Neural cell (in vitro differentiated cells): ENCODE measurements around the gene PAX6. TPM values are rescaled to one million over a fixed set of nuclear protein-coding genes. Genes with fewer than 3 reads are reported as not detected.

Experiments
- H2AFZ ChIP-seq: fragments of 200-600, 300-800 bp; sonication (generic), shearing (Covaris generic); 2 replicates; pipeline ENCODE4 v1.6.0; 2014; ENCODE audit warnings: low read depth, mild to moderate bottlenecking, antibody characterized with exemption, low read length, moderate library complexity
- H3F3A ChIP-seq: fragments of 200-600 bp; shearing (Covaris generic); 2 replicates; pipeline ENCODE4 v1.6.1; 2016; ENCODE audit warnings: mild to moderate bottlenecking, moderate library complexity, mixed read lengths, antibody characterized with exemption, low read length; ENCODE audit not compliant: insufficient read depth, poor library complexity, severe bottlenecking
- H3K27ac ChIP-seq: fragments of 200-600, 300-800 bp; sonication (generic), shearing (Covaris generic); 2 replicates; pipeline ENCODE4 v1.5.1; 2014; ENCODE audit warnings: mild to moderate bottlenecking, low read length, moderate library complexity
- H3K27me3 ChIP-seq: fragments of 300-800, 200-600 bp; sonication (generic), shearing (Covaris generic); 2 replicates; pipeline ENCODE4 v1.6.0; 2014; ENCODE audit warnings: mild to moderate bottlenecking, low read depth, low read length, moderate library complexity; ENCODE audit not compliant: insufficient read depth
- H3K36me3 ChIP-seq: fragments of 300-800, 200-600 bp; sonication (generic), shearing (Covaris generic); 2 replicates; pipeline ENCODE4 v1.5.1; 2014; ENCODE audit warnings: mild to moderate bottlenecking, antibody characterized with exemption, low read length, moderate library complexity; ENCODE audit not compliant: insufficient read depth
- H3K4me2 ChIP-seq: fragments of 300-800, 200-600 bp; sonication (generic), shearing (Covaris generic); 2 replicates; pipeline ENCODE4 v1.6.0; 2014; ENCODE audit warnings: mild to moderate bottlenecking, low read length
- H3K4me3 ChIP-seq: fragments of 300-800, 200-600 bp; sonication (generic), shearing (Covaris generic); 2 replicates; pipeline ENCODE4 v1.5.1; 2014; ENCODE audit warnings: mild to moderate bottlenecking, low read length, moderate library complexity
- H3K79me2 ChIP-seq: fragments of 200-600 bp; shearing (Covaris generic); replicated peaks from 2 replicates; pipeline ENCODE4 v1.6.0; 2014; ENCODE audit warnings: mild to moderate bottlenecking, low read length, moderate library complexity; ENCODE audit not compliant: insufficient read depth
- H3K9ac ChIP-seq: fragments of 300-800, 200-600 bp; sonication (generic), shearing (Covaris generic); 2 replicates; pipeline ENCODE4 v1.6.1; 2016; ENCODE audit warnings: mild to moderate bottlenecking, low read length, mixed read lengths
- H3K9me2 ChIP-seq: fragments of 200-600 bp; shearing (Covaris generic); 2 replicates; pipeline ENCODE4 v1.6.1; 2016; ENCODE audit warnings: mild to moderate bottlenecking, low read length, mixed read lengths; ENCODE audit not compliant: insufficient read depth
- H3K9me3 ChIP-seq: fragments of 200-600, 300-800 bp; sonication (generic), shearing (Covaris generic); 2 replicates; pipeline ENCODE4 v1.6.1; 2016; ENCODE audit warnings: mild to moderate bottlenecking, mixed run types, low read length, moderate library complexity, mixed read lengths
- H4K20me1 ChIP-seq: fragments of 200-600 bp; shearing (Covaris generic); 2 replicates; pipeline ENCODE4 v1.6.1; 2016; ENCODE audit warnings: mild to moderate bottlenecking, mixed run types; ENCODE audit not compliant: insufficient read depth
- EP300 ChIP-seq: fragments of 450-650 bp; conservative IDR thresholded peaks from 2 replicates; pipeline ENCODE4 v1.6.1; 2014; ENCODE audit warnings: antibody characterized with exemption, mild to moderate bottlenecking, moderate library complexity; ENCODE audit not compliant: poor library complexity, severe bottlenecking
- EZH2 ChIP-seq: fragments of 200-600, 300-800 bp; shearing (Covaris generic), sonication (generic); IDR thresholded peaks from 2 replicates; pipeline ENCODE4 v1.6.1; 2014; ENCODE audit warnings: antibody characterized with exemption, low read length, borderline replicate concordance, mild to moderate bottlenecking; ENCODE audit not compliant: insufficient read depth, poor library complexity, severe bottlenecking
- MXI1 ChIP-seq: fragments of 450-650 bp; conservative IDR thresholded peaks from 2 replicates; pipeline ENCODE4 v1.6.1; 2014; ENCODE audit warnings: antibody characterized with exemption, mild to moderate bottlenecking; ENCODE audit not compliant: poor library complexity, severe bottlenecking
- POLR2AphosphoS5 ChIP-seq: IDR thresholded peaks from 2 replicates; pipeline ENCODE4 v1.6.1; 2012
- RAD21 ChIP-seq: fragments of 450-650 bp; conservative IDR thresholded peaks from 2 replicates; pipeline ENCODE4 v1.6.1; 2014; ENCODE audit warnings: antibody characterized with exemption, mild to moderate bottlenecking, moderate library complexity
- SMC3 ChIP-seq: fragments of 450-650 bp; conservative IDR thresholded peaks from 2 replicates; pipeline ENCODE4 v1.6.1; 2014; ENCODE audit warnings: antibody characterized with exemption, mild to moderate bottlenecking, moderate library complexity; ENCODE audit not compliant: poor library complexity
- TAF1 ChIP-seq: IDR thresholded peaks from 2 replicates; pipeline ENCODE4 v1.6.1; 2012; ENCODE audit warnings: low read depth
- polyA plus RNA-seq: library from polyadenylated mRNA; depleted of rRNA; stranded (reverse); fragments of >200 nt; gene quantifications from 2 replicates; pipeline ENCODE4 v1.2.3, GENCODE V29; 2014
- TF ChIP-seq, protein P1 (sequence below): fragments of 450-650 bp; IDR thresholded peaks from 2 replicates; pipeline ENCODE4 v1.5.1; 2014; ENCODE audit warnings: antibody characterized with exemption, mild to moderate bottlenecking, moderate library complexity; ENCODE audit not compliant: poor library complexity, severe bottlenecking
- TF ChIP-seq, protein P2 (sequence below): IDR thresholded peaks from 2 replicates; pipeline ENCODE4 v1.6.1; 2012; ENCODE audit warnings: borderline replicate concordance

The PAX6 gene
- polyA plus RNA-seq, 1 donor from 2014 or later, result 74.7 TPM

DNA sequence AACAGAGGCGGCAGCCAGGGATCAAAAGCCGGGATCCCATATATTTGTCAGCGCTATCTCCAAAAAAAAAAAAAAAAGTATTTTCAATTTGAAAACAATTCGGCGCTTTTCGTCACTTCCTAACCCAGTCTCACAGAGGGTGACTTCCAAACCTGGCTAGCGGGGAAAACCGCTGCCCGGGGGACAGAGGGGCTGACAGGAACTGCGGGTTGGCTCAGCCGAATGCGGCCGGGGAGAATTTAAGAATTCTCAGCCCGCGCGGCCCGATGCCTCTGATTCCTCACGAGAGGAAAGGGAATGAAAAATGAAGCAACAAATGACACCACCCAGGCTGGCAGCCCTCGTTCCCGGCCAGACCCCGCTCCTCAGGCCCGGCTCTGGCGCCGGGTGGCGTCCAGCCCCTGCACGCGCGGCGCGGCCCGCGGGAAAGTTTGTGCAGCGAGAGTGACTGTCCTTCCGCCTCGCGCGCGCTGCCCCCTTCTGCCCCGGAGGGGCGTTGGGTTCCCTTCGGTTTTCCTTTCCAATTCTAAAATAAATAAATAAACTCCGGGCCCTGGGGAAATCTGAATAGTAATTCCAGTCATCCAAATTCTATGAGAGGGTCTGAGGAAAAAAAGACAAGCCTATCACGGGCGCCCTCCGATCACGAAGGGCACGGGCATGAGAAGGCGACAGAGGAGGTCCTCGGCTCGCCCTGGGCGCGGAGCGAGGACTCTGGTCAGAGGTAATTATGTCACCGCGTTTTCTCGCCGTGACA lies 4.8 kb upstream of the PAX6 start:
- H3K9ac ChIP-seq, result no peak overlapping the region
- peaks cover 5% of the 10 kb centered on the region for H3K9me3 ChIP-seq
- H3K4me2 ChIP-seq, result no peak overlapping the region
- H3K36me3 ChIP-seq, result no peaks in the 10 kb centered on the region
- H3F3A ChIP-seq, result no peaks in the 10 kb centered on the region
- peaks cover 95% of the 10 kb centered on the region for H3K27me3 ChIP-seq
- H3K27ac ChIP-seq, result no peak overlapping the region
- H3K9me2 ChIP-seq, result no peaks in the 10 kb centered on the region
- no peaks in the 10 kb centered on the region for H3K79me2 ChIP-seq
- H2AFZ ChIP-seq, result no peak overlapping the region
- no peak overlapping the region for H3K4me3 ChIP-seq
- peak; percentile 47 for TF ChIP-seq EZH2
- peak; percentile 11 for TF ChIP-seq POLR2AphosphoS5
- TF ChIP-seq TAF1, result no peak
- H4K20me1 ChIP-seq, result no peaks in the 10 kb centered on the region

DNA sequence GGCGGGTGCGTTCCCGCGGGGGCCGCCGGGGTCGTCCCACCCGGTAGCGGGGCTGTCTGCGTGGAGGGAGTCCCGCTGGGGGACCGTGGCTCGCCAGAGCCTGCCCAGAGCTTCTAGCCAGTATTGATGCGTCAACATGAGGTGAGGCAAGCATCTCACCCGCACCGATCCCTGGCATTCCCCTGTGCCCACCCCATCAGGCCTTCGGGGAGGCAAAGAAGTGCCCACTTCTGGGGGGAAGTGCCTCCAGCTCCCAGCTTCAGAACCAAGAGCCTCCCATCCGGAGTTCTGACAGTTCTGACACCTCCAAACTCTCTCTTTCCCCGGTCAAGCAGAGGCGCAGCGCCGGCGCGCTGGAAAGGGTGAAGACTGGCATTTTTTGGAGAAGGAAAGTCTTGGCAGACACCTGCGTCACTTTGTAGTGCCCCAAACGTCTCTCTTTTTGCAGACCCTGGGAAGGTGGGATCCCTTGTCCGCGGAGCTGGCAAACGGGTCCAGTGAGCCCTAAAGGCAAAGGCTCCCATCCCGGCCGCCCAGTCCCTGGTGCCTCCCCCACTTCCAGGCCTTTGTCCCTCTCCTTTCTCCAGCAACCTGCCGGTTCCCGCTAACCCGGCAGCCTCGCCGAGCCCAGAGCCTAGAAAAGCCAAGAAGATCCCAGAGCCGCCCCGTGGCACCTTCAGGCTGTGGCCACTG lies 3.2 kb upstream of the PAX6 start:
- Histone ChIP-seq H3K27ac (no peak overlapping the region), H3K9me3 (no peaks in the 10 kb centered on the region), H3K79me2 (peaks cover 6% of the 10 kb centered on the region), H4K20me1 (no peaks in the 10 kb centered on the region), H3K27me3 (peaks cover 79% of the 10 kb centered on the region), H3K9ac (no peak overlapping the region), H2AFZ (no peak overlapping the region), H3K4me3 (no peak overlapping the region), H3F3A (peaks cover 10% of the 10 kb centered on the region), H3K36me3 (no peaks in the 10 kb centered on the region), H3K4me2 (no peak overlapping the region), H3K9me2 (no peaks in the 10 kb centered on the region)
- TF ChIP-seq MXI1 (no peak), SMC3 (no peak), RAD21 (no peak), POLR2AphosphoS5 (no peak), EZH2 (no peak), EP300 (no peak), TAF1 (no peak)
- TF ChIP-seq, protein P1, sequence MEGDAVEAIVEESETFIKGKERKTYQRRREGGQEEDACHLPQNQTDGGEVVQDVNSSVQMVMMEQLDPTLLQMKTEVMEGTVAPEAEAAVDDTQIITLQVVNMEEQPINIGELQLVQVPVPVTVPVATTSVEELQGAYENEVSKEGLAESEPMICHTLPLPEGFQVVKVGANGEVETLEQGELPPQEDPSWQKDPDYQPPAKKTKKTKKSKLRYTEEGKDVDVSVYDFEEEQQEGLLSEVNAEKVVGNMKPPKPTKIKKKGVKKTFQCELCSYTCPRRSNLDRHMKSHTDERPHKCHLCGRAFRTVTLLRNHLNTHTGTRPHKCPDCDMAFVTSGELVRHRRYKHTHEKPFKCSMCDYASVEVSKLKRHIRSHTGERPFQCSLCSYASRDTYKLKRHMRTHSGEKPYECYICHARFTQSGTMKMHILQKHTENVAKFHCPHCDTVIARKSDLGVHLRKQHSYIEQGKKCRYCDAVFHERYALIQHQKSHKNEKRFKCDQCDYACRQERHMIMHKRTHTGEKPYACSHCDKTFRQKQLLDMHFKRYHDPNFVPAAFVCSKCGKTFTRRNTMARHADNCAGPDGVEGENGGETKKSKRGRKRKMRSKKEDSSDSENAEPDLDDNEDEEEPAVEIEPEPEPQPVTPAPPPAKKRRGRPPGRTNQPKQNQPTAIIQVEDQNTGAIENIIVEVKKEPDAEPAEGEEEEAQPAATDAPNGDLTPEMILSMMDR, result no peak
- TF ChIP-seq, protein P2, sequence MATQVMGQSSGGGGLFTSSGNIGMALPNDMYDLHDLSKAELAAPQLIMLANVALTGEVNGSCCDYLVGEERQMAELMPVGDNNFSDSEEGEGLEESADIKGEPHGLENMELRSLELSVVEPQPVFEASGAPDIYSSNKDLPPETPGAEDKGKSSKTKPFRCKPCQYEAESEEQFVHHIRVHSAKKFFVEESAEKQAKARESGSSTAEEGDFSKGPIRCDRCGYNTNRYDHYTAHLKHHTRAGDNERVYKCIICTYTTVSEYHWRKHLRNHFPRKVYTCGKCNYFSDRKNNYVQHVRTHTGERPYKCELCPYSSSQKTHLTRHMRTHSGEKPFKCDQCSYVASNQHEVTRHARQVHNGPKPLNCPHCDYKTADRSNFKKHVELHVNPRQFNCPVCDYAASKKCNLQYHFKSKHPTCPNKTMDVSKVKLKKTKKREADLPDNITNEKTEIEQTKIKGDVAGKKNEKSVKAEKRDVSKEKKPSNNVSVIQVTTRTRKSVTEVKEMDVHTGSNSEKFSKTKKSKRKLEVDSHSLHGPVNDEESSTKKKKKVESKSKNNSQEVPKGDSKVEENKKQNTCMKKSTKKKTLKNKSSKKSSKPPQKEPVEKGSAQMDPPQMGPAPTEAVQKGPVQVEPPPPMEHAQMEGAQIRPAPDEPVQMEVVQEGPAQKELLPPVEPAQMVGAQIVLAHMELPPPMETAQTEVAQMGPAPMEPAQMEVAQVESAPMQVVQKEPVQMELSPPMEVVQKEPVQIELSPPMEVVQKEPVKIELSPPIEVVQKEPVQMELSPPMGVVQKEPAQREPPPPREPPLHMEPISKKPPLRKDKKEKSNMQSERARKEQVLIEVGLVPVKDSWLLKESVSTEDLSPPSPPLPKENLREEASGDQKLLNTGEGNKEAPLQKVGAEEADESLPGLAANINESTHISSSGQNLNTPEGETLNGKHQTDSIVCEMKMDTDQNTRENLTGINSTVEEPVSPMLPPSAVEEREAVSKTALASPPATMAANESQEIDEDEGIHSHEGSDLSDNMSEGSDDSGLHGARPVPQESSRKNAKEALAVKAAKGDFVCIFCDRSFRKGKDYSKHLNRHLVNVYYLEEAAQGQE, result no peak
